ENCODE data around the gene MCC. TPM values are rescaled to one million over a fixed set of nuclear protein-coding genes. Genes with fewer than 3 reads are reported as not detected.
A peak's percentile ranks its signal among the peaks of the same experiment; 100 is the strongest.

Gene MCC
- total RNA-seq, 1 experiment from 2014 or later: 7.6 TPM

DNA sequence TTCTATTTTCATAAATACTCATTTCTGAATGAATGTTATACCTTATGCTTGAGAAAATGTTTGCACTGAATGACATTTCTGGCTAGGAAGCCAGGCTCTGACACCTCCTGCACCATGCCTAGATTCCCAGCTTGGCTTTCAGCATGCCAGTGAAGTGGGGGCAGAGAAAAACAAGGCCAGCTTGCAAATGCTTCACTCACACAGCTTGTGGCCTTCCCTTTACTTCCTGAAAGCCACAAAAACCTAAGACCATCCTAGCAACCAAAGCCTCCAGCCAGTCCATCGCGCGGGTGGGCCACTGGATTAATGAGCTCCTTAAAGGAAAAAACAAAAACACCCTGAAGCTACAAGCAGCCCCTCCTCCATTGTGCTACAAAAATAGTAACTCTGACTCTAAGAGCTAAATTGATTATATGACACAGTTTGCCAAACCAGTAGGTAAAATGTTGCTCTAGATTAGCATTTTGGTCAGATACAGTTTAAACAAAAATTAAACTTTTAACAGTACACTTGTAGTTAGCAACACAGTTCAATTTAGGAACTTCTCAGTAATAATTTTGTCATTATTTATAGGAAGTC is 213.3 kb downstream of the MCC start:
- Mint-ChIP-seq H3K4me1 (peaks cover 52 to 62% of the 10 kb centered on the region in 2 experiments), H3K36me3 (ENCODE audit: insufficient read depth in 1 of 3, low read depth in 3 of 3) (no peaks in the 10 kb centered on the region; a peak in 1 of 7 replicates), H3K4me3 (peak overlapping the region in 1 of 2 experiments; percentile 49; a peak in 2 of 5 replicates), H3K27me3 (ENCODE audit: low read depth) (no peaks in the 10 kb centered on the region), H3K9me3 (no peaks in the 10 kb centered on the region; a peak in 1 of 5 replicates), H3K27ac (peak overlapping the region; percentile 86 to 97 (median 91); a peak in 6 of 7 replicates)
- H3K27ac ChIP-seq (ENCODE audit: insufficient read length, low read depth, low read length): peak overlapping the region; percentile 9
- H3T11ph ChIP-seq (ENCODE audit: low read length): no peak overlapping the region
- H3K79me1 ChIP-seq (ENCODE audit: insufficient read depth, low read depth, low read length, poor library complexity, severe bottlenecking): peaks cover 5% of the 10 kb centered on the region
- no peak overlapping the region for H2BK15ac ChIP-seq (ENCODE audit: low read depth, low read length)
- no peak overlapping the region for H4K8ac ChIP-seq (replicated peaks; ENCODE audit: insufficient read length, low read depth, low read length)
- H2BK120ac ChIP-seq (ENCODE audit: low read depth, low read length, poor library complexity, severe bottlenecking): no peak overlapping the region
- H4K20me1 ChIP-seq (ENCODE audit: control insufficient read depth, insufficient read depth, insufficient read length): no peaks in the 10 kb centered on the region
- H3K56ac ChIP-seq (ENCODE audit: insufficient read length, low read depth, low read length): no peak overlapping the region
- no peak overlapping the region for H3K4ac ChIP-seq (ENCODE audit: low read depth, low read length)
- H2BK12ac ChIP-seq (ENCODE audit: insufficient read length, low read depth, low read length): no peak overlapping the region
- no peaks in the 10 kb centered on the region for H3K27me3 ChIP-seq (ENCODE audit: insufficient read depth, low read length)
- no peak overlapping the region for H3K4me2 ChIP-seq (ENCODE audit: insufficient read depth, insufficient read length, low read length)
- TF ChIP-seq CTCF (conservative IDR thresholded peaks at IDR 0.05): no peak
- H3K18ac ChIP-seq (ENCODE audit: insufficient read length, low read depth, low read length): no peak overlapping the region
- no peak overlapping the region for H2AFZ ChIP-seq (ENCODE audit: low read length)
- H3K23me2 ChIP-seq (ENCODE audit: insufficient read length, low read depth, low read length, poor library complexity, severe bottlenecking): no peaks in the 10 kb centered on the region
- no CpG with 5 or more reads among the region's 3 CpGs for WGBS (ENCODE audit: extremely low coverage, insufficient read length, low lambda C conversion rate)
- H3K4me1 ChIP-seq (ENCODE audit: insufficient read depth, low read length): peaks cover 4% of the 10 kb centered on the region; the same call in 1 of the 2 replicates
- peak; percentile 52 for DNase-seq
- no peak overlapping the region for H4K5ac ChIP-seq (ENCODE audit: insufficient read length, low read depth, low read length)
- no peak overlapping the region for H2BK20ac ChIP-seq (ENCODE audit: low read depth, low read length, poor library complexity, severe bottlenecking)
- no peaks in the 10 kb centered on the region for H3K9me3 ChIP-seq (ENCODE audit: control insufficient read depth, low read depth, low read length)
- H3K23ac ChIP-seq (ENCODE audit: insufficient read length, low read depth, low read length): no peak overlapping the region
- no peak overlapping the region for H4K91ac ChIP-seq (ENCODE audit: insufficient read length, low read depth, low read length)
- no peak overlapping the region for H3K14ac ChIP-seq (ENCODE audit: insufficient read depth, low read length)
- H3K9ac ChIP-seq (ENCODE audit: extremely low read depth, insufficient read length, low read length): no peak overlapping the region
- peaks cover 7% of the 10 kb centered on the region; the same call in 1 of the 2 replicates for H3K79me2 ChIP-seq (ENCODE audit: insufficient read depth, low read length)
- H2AK5ac ChIP-seq (ENCODE audit: insufficient read length, low read length): no peak overlapping the region
- no peak overlapping the region for H2BK5ac ChIP-seq (ENCODE audit: insufficient read length, low read length)

Data from H9 (cell line).